DMS153 treated with DMSO at 0.1 percent for 48 hours (cell line): ENCODE results near the gene WASF3.

Experiments
- DNase-seq: peaks from one replicate; lab custom pipeline; 2025; ENCODE audit not compliant: unreplicated experiment; lab: John Stamatoyannopoulos, UW

WASF3 gene

GRCh38 chr13:26680123-26680450 is 122.6 kb downstream of the WASF3 start:
- no peak for DNase-seq

DNA sequence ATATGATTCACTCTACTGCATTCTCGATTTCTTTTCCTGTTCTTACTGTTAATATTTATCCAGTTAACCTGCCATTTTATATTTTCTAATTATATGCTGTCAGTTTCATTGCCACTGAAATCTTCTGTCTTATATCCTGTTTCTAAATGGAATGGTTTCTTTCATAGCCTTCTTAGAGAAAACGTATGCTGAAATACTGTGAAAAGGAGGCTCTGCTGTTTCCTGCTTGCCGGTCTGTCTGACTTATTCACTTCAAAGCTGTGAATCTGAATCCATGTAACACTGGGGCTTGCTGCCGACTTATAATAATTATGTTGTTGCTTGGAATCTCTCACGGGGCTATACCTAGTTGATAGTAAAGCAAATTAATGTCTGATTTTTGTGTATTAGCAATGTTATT is 123.1 kb downstream of the WASF3 start:
- DNase-seq, result no peak

DNA sequence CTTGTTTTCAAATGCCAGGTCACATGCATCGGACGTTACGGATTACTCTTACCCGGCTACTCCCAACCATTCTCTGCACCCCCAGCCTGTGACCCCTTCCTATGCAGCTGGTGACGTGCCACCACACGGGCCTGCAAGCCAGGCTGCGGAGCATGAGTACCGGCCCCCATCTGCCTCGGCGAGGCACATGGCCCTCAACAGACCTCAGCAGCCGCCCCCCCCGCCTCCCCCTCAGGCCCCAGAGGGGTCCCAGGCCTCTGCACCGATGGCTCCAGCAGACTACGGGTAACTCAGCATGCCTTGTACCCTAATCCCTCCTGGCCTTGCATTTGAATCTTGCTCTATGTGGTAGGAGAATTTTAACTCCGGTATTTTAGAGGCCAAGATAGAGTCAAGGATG is 123.6 kb downstream of the WASF3 start:
- DNase-seq, result no peak

- no peak for DNase-seq
Measured at GRCh38 chr13:26682606-26683005, 125.1 kb downstream of the WASF3 start.

- no peak for DNase-seq
Measured at GRCh38 chr13:26685606-26686005, 128.1 kb downstream of the WASF3 start.

- no peak for DNase-seq
Measured at GRCh38 chr13:26686285-26686684, 128.8 kb downstream of the WASF3 start.

DNA sequence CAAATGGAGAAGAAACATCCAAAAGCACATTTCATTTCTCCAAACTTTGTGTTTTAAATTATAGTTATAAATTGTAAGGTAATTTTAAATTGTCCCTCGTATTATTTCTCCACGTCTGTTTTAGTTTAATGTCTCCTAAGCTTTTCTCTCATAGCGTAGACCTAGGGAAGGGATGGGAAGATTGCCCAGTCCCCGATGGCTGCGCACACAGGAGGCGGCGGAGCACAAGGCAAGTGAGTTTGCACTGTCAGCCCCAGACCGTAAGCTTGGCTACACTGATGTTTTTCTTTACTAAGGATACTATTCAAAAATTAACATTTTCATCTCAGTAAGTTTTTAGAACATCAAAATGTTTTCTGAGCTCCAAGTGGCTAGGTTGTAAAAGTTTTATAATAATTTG is 130.8 kb downstream of the WASF3 start:
- no peak for DNase-seq

DNA sequence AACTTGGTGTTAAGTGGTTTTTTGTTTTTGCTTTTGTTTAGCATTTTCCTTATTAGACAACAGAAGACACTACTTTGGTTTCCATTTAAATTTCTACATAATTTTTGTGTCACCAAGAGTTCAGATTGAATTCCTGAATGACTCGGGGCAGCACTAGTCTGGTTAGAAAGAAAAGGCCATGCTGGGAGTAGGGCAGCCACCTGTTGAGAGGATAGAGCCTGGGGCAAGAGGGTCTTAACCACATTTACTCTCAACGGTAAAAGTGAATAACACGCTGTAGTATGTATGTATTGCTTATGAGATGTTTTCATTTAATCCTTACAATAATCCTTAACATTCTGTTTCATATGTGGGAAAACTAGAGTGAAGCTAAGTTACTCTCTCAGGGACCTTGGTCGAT is 131.5 kb downstream of the WASF3 start:
- no peak for DNase-seq

GRCh38 chr13:26693749-26694463 is 136.4 kb downstream of the WASF3 start:
- no peak for DNase-seq

DNA sequence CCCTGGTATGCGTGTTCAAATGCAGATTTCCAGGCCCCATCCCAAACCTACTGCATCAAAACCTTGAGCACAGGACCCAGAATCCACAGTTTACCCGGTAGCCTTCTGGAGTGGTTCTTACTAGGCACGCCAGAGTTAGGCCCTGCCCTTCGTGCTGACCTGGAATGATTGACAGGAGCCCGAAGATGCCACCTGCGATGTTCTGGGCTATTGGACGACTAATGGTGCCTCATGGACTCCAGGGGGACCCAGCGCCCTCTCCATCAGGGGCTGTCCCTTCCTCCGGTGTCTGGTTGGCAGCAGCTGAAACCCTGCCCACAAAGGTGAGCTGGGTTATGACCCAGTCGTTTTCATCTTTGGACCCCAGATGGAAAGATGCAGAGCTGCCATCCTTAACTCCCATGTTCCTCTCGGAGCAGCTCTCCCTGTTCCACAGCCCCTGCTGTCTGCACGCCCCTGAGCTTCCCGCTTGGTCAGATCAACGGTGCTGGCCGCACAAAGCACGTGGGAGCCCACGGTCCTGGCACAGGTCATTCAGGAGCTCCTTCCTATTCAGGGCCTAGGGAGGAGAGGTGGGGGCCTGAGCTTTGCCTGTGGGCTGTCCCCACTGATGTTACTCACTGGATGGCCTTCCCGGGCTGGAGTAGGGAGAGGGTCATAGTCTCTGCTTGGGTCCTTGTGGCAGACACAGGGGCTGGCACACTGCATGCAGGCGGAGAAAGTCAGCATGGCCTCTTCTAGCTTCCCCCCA is 137.3 kb downstream of the WASF3 start:
- DNase-seq, result no peak

DNA sequence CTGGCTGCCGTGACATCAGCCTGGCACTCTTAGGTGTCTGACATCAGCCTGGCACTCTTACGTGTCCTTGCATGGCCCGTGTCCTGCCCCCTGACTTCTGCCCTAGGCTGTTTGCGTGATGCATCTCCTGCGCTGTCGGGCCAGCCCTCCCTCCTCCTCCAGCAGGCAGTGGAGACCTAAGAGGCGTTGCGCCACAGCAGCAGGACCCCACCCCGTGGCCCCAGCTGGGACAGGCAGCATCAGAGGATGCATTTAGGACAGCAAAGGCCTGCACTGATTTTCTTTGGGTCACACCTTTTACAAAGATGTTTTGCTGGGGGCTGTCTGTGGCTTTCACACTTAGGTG is 137.8 kb downstream of the WASF3 start:
- no peak for DNase-seq

- DNase-seq, result no peak
Measured at GRCh38 chr13:26695891-26696311, 138.4 kb downstream of the WASF3 start.

DNA sequence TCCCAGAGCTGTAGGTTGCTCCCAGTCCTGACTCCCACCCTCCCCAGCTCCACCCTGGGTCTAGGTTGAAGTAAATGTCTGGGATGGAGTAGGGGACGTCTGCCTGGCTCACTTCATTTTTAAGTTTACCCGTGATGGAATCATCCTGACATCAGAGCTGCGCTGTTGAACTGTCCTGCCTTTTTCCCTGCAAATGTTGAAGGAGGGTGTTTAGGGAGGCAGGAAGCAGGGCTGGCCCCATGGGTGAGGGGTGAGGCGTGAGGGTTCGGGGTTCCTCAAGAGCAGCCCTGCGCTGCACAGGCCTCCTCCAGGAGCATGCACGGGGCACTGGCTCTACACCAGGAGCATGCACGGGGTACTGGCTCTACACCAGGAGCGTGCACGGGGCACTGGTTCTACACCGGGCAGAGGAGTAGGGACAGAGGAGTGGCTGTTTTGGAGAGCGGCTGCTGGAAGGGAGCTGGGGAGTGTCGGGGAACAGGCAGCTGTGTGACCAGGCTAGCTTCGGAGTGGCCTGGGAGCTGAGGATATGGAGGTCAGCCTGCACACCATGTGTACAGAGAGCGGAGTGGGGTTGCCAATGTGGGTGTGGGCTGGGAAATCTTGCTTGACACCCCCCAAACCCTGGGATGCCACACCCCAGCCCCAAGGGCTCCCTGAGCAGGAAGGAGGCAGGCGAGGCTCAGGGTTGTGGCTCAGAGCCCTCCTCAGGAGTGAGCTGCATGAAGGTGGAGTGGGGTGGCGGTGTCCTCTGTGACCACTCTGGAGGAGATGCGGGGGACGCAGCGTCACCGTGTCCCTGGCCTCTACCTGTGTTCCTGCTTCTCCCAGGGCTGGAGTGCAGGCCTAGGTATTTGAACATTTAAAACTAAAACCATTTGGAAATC is 139.8 kb downstream of the WASF3 start:
- no peak for DNase-seq

- DNase-seq, result peak; percentile 89
Measured at GRCh38 chr13:26698392-26699196, 141.1 kb downstream of the WASF3 start.

- DNase-seq, result no peak
Measured at GRCh38 chr13:26699197-26699490, 141.7 kb downstream of the WASF3 start.

GRCh38 chr13:26705536-26705935 is 148.1 kb downstream of the WASF3 start:
- DNase-seq, result no peak

- no peak for DNase-seq
Measured at GRCh38 chr13:26706381-26706780, 148.9 kb downstream of the WASF3 start.

DNA sequence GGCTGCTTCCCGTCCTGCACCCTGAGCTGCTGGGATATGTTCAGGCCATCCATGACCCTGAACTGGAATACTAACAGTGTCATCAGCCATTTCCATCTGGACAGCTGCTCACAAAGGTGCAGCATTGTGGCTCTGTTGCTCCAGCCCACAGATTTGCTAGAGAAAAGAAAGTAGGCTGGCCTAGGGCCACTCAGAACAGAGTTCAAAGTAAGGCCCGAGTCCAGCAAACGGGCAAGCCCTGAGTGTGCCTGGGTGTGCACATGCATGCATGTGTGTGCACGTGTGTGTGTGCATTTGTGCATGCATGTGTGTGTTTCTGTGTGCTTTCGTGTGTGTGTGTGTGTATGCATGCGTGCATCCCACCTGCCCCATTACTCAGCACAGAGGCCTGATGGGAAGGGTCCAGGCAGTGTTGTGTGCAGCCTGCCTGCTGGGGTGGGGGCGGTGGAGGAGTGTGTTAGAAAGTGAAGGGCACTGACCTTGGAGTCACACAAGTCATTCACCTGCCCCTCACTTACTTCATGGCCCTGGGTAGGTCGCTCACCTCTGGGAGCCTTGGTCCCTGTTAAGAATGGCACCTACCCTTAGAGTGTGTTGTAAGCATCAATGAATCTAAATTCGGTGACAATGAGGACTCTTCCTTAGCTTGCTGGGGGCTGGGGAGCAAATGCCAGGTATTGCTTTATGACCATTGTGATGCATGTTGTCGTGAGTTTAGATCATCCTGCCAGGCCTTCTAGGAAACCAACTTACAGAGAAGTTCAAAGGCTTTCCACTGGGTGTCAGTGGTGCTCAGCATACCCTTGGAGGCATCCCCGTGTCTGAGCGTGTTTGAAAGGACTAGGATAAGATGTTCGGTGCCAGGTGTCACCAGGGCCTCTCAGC is 149.9 kb downstream of the WASF3 start:
- DNase-seq, result peak; percentile 48

DNA sequence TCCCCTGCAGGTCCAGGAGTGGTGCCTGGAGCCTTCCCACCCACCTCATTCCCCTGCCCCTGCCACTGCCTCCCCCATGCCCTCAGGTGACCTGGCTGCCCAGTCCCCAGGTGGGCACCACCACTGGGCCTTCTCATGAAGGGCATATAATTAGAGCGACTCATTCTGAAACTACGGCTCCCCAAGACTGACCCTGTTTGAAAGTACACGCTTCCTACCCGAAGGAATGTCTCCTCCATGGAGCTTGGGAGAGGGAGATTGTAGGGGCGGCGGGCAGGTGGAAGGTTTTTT is 150.5 kb downstream of the WASF3 start:
- no peak for DNase-seq

DNA sequence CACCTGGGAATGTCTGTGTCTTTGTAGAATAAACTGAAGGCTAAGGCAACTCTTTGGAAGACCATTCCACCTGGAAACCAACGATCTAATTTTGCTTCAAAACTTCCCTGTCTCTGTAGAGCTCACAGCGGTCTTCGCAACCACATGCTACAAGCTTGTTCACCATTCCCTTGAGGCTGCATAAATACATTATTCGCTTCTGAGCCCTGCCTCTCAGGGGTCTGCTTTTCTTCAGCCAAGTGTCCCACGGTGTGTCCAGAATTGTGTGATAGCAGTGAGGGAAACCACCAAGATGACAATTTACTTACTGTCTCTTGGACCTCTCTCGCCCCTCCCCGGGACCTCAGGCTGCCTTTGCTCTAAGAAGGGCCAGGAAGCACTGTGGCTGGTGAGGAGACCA is 152.0 kb downstream of the WASF3 start:
- DNase-seq, result no peak

GRCh38 chr13:26710166-26710565 is 152.7 kb downstream of the WASF3 start:
- no peak for DNase-seq
